HG03575 (cell line): ENCODE results near the gene NAV2.

Source experiments
- ATAC-seq: cut with Tn5 transposase; IDR thresholded peaks from one replicate; pipeline ENCODE4 v1.9.1; 2021; ENCODE audit not compliant: unreplicated experiment, insufficient number of reproducible peaks, low FRiP score; ENCODE audit errors: extremely low read depth

Gene NAV2

GRCh38 chr11:19712281-19713195 lies at the start of gene NAV2:
TSS of gene NAV2 (plus strand) at chr11:19712837. CDS start at chr11:19713696, 859 bp downstream.
- ATAC-seq: peak; percentile 81

GRCh38 chr11:19663206-19663605 lies 49.4 kb upstream of the NAV2 start:
- ATAC-seq: no peak

- no peak for ATAC-seq
These were observed 47.6 kb upstream of the NAV2 start for GRCh38 chr11:19664886-19665548.

- no peak for ATAC-seq
These were observed 45.7 kb upstream of the NAV2 start for GRCh38 chr11:19666951-19667350.

GRCh38 chr11:19669511-19669910 lies 43.1 kb upstream of the NAV2 start:
- no peak for ATAC-seq

GRCh38 chr11:19670030-19670791 lies 42.4 kb upstream of the NAV2 start:
- ATAC-seq: no peak

GRCh38 chr11:19672586-19673206 lies 39.9 kb upstream of the NAV2 start:
- ATAC-seq: no peak

- ATAC-seq: no peak
These were observed 38.5 kb upstream of the NAV2 start for GRCh38 chr11:19673924-19674729.

GRCh38 chr11:19674836-19675235 lies 37.8 kb upstream of the NAV2 start:
- ATAC-seq: no peak

GRCh38 chr11:19675397-19675796 lies 37.2 kb upstream of the NAV2 start:
- ATAC-seq: no peak

- no peak for ATAC-seq
These were observed 35.9 kb upstream of the NAV2 start for GRCh38 chr11:19676475-19677380.

- ATAC-seq: no peak
These were observed 35.1 kb upstream of the NAV2 start for GRCh38 chr11:19677381-19678080.

GRCh38 chr11:19679952-19680828 lies 32.4 kb upstream of the NAV2 start:
- no peak for ATAC-seq

- ATAC-seq: no peak
These were observed 31.7 kb upstream of the NAV2 start for GRCh38 chr11:19680829-19681368.

GRCh38 chr11:19683141-19683805 lies 29.4 kb upstream of the NAV2 start:
- no peak for ATAC-seq
